GM18505 (cell line): ENCODE results near the gene PARD3.

Source experiments
- ATAC-seq: cut with Tn5 transposase; IDR thresholded peaks from one replicate; pipeline ENCODE4 v1.9.1; 2021; ENCODE audit not compliant: unreplicated experiment
- POLR2A ChIP-seq: IDR thresholded peaks from 4 replicates; pipeline ENCODE4 v1.6.1; 2011; ENCODE audit warnings: borderline replicate concordance; ENCODE audit not compliant: insufficient read depth, insufficient read length; ENCODE audit errors: extremely low read depth

PARD3 gene

GRCh38 chr10:34260904-34261303, 554.2 kb downstream of the PARD3 start:
- TF ChIP-seq POLR2A, result no peak

GRCh38 chr10:34256216-34256615, 558.9 kb downstream of the PARD3 start:
- no peak for TF ChIP-seq POLR2A
- no peak for ATAC-seq

More at GRCh38 chr10:34260904-34261303, 554.2 kb downstream of the PARD3 start:
- no peak for ATAC-seq

DNA sequence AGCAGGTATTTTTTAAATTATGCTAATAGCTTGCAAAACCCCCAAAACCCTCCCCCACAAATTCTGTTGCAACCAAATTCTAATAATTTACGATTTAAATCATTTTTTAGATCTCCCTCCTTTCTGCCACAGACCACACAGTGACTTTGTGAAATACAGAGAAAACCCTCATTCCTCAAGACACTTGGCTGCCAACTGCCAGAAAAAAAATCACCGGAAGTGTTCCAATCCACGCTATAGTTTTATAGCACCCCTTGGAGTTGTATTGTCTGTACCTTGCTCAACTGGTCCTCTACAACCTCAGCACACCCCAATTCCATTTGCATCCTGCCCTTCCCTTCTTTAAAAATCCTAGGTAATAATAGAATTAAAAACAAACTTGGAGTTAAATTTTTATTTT, 560.1 kb downstream of the PARD3 start:
- no peak for ATAC-seq
- TF ChIP-seq POLR2A, result no peak

- no peak for TF ChIP-seq POLR2A
- no peak for ATAC-seq
Measured at GRCh38 chr10:34254596-34254995, 560.5 kb downstream of the PARD3 start.

DNA sequence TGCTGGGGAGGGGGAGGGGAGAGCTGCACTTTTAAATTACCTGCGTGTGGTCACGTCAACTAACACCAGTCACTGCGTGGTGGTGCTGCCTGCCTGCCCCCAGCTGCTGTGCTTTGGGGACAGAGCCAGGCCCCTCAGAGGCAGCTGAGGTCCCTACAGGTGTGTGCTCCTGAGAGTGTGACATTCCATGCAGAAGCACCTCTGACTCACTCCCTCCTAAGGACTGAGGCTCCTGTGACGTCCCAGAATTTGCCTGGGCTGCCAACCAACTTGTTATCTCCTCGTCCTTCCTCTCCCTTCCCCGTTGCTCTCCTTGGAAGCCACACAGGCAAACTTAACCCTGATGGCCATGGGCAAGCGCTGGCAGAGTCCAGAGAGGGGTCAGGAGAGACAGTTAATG, 563.0 kb downstream of the PARD3 start:
- TF ChIP-seq POLR2A, result no peak
- ATAC-seq, result no peak

DNA sequence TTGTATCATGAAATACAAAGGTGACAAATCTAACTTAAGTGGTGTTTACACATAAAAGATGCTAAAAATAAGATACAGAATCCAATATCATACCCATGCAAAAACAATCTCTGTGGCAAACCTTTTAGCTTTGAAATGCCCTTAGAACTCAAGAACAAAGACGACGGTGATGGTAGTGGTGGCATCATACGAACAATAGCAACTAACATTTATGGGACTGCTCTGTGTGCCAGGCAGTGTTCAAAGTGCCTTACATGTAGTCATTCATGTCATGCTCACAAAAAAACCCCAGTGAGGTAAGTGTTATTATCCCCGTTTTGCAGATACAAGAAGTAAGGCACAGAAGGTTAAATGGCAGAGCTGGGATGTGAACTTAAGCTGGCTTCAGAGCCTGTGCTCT, 563.9 kb downstream of the PARD3 start:
- no peak for ATAC-seq
- no peak for TF ChIP-seq POLR2A

DNA sequence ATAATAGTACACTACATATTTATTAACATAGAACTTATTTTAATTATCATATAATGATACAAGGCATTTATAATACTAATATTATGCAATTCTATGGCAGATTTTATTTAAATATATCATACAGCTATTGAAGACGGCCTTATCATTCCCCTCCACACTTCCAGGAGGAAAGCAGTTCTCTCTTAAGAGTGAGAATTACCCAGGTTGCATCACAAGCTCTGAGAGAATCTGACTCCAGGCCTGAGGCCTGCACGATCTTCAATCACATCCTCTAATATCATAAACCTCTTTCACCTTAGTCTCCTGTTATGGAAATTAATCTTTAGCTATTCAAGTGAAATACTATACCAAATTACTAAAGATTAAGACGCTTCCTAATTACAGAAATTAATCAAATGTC, 564.4 kb downstream of the PARD3 start:
- TF ChIP-seq POLR2A, result no peak
- ATAC-seq, result no peak

GRCh38 chr10:34249634-34250033, 565.5 kb downstream of the PARD3 start:
- ATAC-seq, result no peak
- no peak for TF ChIP-seq POLR2A

GRCh38 chr10:34247560-34247959, 567.5 kb downstream of the PARD3 start:
- no peak for ATAC-seq

DNA sequence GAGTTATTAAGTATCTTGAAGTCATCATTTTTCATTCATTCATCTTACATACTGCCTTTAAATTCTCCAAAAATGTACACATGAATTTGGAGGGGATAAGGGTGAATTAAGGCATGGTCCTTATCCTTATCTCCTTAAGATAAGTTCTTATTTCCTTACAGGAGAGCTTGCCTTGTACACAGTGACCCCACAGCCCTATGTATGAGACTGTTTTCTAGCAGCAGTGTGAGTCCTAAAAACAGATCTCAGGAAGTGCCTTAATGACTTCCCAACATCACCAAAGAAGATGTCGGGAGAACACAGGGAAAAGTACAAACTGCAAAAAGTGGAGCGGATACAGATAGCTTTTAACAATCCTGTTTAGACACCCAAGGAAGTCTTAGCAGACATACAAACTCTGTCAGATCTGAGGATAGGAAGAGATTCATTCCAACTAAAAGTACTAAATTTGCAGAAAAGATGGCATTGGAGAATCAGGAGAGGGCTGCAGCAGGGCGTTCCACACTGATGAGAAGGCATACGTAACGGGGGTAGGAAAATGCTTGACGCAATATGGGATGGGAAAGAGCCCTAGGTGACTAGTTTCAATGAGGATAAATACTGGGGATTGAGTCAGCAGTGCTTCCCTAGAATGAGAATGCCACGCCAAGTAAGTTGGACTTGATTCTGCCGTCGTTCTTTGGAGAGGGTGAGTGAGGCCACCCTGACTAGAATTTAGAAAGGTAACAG, 570.2 kb downstream of the PARD3 start:
- ATAC-seq, result no peak
- no peak for TF ChIP-seq POLR2A

More at GRCh38 chr10:34247560-34247959, 567.5 kb downstream of the PARD3 start:
- no peak for TF ChIP-seq POLR2A

DNA sequence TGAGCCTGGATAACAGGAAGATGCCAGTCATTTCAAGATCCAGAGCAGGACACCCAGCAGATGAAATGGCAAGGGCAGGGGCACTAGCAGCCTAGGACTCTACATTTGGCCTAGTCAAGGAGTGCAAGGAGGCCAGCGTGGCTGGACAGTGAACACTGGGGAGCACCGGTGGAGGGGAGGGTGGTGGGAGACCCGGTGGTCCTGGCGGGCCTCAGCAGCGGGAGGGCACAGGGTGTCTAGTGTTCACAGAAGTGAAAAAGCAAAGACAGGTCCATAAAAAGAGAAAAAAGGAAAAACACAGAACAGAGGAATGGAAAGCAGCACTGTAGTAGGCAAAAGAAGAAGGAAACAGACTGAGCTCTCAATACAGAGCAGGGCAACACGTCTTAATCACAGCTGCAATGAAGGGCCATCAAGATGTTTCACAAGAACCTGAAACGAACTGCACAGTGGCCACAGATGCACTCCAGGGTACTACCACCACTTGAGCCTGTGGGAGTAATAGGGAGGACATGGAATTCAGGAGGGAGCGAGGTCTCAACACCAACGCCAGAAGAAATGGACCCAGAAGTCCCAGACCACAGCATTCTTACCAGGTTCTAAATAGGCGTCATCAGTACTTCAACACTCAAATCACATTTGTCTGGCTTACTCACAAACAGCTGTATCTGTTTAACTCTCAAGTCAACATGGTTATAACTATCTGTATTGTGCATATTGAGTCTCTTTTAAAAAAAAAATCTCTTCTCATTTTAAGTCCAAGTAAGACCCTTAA, 573.7 kb downstream of the PARD3 start:
- no peak for TF ChIP-seq POLR2A

DNA sequence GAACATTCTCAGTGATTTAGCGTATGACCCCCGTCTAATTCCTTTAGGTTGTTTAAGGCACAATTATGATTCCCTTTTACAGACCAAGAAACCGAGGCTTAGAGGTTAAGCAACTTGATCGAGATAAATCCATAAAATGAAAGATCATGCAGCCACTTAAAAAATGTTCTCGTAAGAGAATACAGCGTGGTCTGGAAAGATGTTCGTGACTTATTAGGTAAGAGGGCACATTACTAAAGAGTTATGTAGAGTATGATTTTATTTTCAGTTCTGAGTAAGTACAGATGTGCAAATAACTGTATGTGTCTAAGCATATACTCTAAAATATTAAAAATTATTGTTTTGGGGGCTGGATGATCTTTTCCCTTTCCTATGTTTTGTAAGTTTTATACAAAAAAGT, 575.1 kb downstream of the PARD3 start:
- no peak for TF ChIP-seq POLR2A
- no peak for ATAC-seq

More for the DNA sequence above, 573.7 kb downstream of the PARD3 start:
- no peak for ATAC-seq

GRCh38 chr10:34237898-34238455, 577.1 kb downstream of the PARD3 start:
- ATAC-seq, result no peak
- no peak for TF ChIP-seq POLR2A

GRCh38 chr10:34236931-34237330, 578.2 kb downstream of the PARD3 start:
- ATAC-seq, result no peak
- TF ChIP-seq POLR2A, result no peak

- no peak for ATAC-seq
- no peak for TF ChIP-seq POLR2A
Measured at GRCh38 chr10:34235164-34235832, 579.8 kb downstream of the PARD3 start.
